NCI-H524 (cell line): ENCODE data around the gene OSBPL1A.

Experiments used
- DNase-seq, 2 experiments: peaks; one replicate each; lab custom pipeline; 2025; lab: John Stamatoyannopoulos, UW

Gene OSBPL1A

GRCh38 chr18:24267878-24268277, 129.7 kb downstream of the OSBPL1A start:
- no peak for DNase-seq

- no peak for DNase-seq
Observed at GRCh38 chr18:24266131-24266530, 131.5 kb downstream of the OSBPL1A start.

- DNase-seq, result no peak
Observed at GRCh38 chr18:24265502-24266064, 132.0 kb downstream of the OSBPL1A start.

- DNase-seq, result no peak
Observed at GRCh38 chr18:24263050-24263449, 134.6 kb downstream of the OSBPL1A start.

GRCh38 chr18:24262087-24262486, 135.5 kb downstream of the OSBPL1A start:
- no peak for DNase-seq

GRCh38 chr18:24259869-24260641, 137.6 kb downstream of the OSBPL1A start:
- no peak for DNase-seq

GRCh38 chr18:24254071-24254470, 143.6 kb downstream of the OSBPL1A start:
- no peak for DNase-seq

GRCh38 chr18:24249716-24250115, 147.9 kb downstream of the OSBPL1A start:
- DNase-seq, result no peak

GRCh38 chr18:24248359-24248758, 149.3 kb downstream of the OSBPL1A start:
- DNase-seq, result no peak

- no peak for DNase-seq
Observed at GRCh38 chr18:24246143-24246542, 151.5 kb downstream of the OSBPL1A start.

- DNase-seq, result no peak
Observed at GRCh38 chr18:24244698-24245097, 152.9 kb downstream of the OSBPL1A start.

GRCh38 chr18:24243677-24244076, 153.9 kb downstream of the OSBPL1A start:
- DNase-seq, result no peak

GRCh38 chr18:24239341-24239740, 158.3 kb downstream of the OSBPL1A start:
- DNase-seq, result no peak

GRCh38 chr18:24238387-24238786, 159.2 kb downstream of the OSBPL1A start:
- no peak for DNase-seq

- no peak for DNase-seq
Observed at GRCh38 chr18:24234850-24235418, 162.7 kb downstream of the OSBPL1A start.

- DNase-seq, result no peak
Observed at GRCh38 chr18:24234330-24234729, 163.3 kb downstream of the OSBPL1A start.

GRCh38 chr18:24232800-24233199, 164.8 kb downstream of the OSBPL1A start:
- no peak for DNase-seq

- no peak for DNase-seq
Observed at GRCh38 chr18:24231773-24232735, 165.6 kb downstream of the OSBPL1A start.

- no peak for DNase-seq
Observed at GRCh38 chr18:24230766-24231165, 166.9 kb downstream of the OSBPL1A start.

GRCh38 chr18:24228667-24229041, 169.0 kb downstream of the OSBPL1A start:
- DNase-seq, result no peak

- no peak for DNase-seq
Observed at GRCh38 chr18:24227977-24228666, 169.5 kb downstream of the OSBPL1A start.

- DNase-seq, result no peak
Observed at GRCh38 chr18:24220318-24220688, 177.3 kb downstream of the OSBPL1A start.
